ENCODE measurements around the gene ATL2. TPM values are rescaled to one million over a fixed set of nuclear protein-coding genes. Genes with fewer than 3 reads are reported as not detected.

Gene ATL2
- total and polyA plus RNA-seq, 2 of the 8 experiments (the other 6 are each of a cell fraction or from before 2014, with no cell fraction given) = 38.8 to 84.6 TPM

DNA sequence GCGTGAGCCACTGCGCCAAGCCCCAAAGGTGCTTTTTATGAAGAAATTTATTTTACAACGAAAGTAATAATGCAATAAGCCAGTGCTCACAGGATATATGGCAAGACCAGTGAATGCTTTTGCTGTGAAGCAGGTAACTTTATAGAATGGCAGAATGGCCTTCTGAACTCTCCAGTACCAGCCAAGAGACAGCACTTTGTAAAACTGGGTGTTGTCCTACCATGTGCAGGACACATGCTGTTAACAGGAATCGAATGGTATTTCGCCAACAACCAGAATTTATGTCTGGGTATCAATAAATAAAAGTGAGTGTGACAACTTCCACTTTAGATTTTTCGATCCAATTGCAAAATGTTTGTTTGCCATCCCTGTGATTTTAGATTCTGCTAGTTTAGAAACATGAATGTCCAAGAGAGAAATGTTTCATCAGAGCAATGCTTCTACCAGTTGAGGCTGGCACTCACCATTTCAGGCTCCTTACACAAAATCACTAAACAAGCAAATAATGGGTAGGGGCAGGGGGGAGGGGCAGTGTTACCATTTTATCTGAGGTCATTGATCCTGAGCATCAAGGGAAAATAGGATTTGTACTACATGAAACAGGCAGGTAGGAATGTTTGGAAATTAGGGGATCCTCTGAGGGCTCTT is 95.9 kb downstream of the ATL2 start:
- FAIRE-seq = no peak
- H3K23ac ChIP-seq (ENCODE audit: insufficient read length) = no peak overlapping the region

More for the DNA sequence above, 95.9 kb downstream of the ATL2 start:
- Histone ChIP-seq H3K27me3 (replicated peaks in 1 of 4; ENCODE audit: control insufficient read depth in 3 of 4, extremely low read depth in 1 of 4, insufficient read depth in 3 of 4, low read length in 3 of 4) (no peaks in the 10 kb centered on the region), H2BK20ac (ENCODE audit: low read length) (peak overlapping the region; percentile 83; the same call in 1 of the 2 replicates), H3K27ac (ENCODE audit: low read depth, low read length) (no peak overlapping the region), H2BK12ac (ENCODE audit: low read depth, low read length) (no peak overlapping the region), H2BK5ac (ENCODE audit: low read depth, low read length) (no peak overlapping the region), H3K9me3 (ENCODE audit: insufficient read depth in 2 of 2, low read depth in 1 of 2, low read length in 1 of 2) (0 out of 4 replicates have a peak, but pooled peaks cover 0 to 3% of the 10 kb centered on the region in 2 experiments), H3K14ac (ENCODE audit: insufficient read length) (no peak overlapping the region), H2AK5ac (ENCODE audit: low read depth, low read length) (no peak overlapping the region), H3K36me3 (ENCODE audit: control insufficient read depth in 2 of 4, insufficient read depth in 4 of 4, low read length in 3 of 4) (no peaks in the 10 kb centered on the region), H4K5ac (ENCODE audit: insufficient read length, low read depth, low read length) (no peak overlapping the region), H3K4me1 (replicated peaks in 1 of 4; ENCODE audit: control insufficient read depth in 3 of 4, insufficient read depth in 4 of 4, low read length in 3 of 4) (peaks cover 2 to 16% (median 13%) of the 10 kb centered on the region in 4 experiments; a peak in 4 of 7 replicates), H4K20me1 (replicated peaks in 1 of 2; ENCODE audit: control insufficient read depth in 1 of 2, insufficient read depth in 2 of 2, low read length in 2 of 2) (no peaks in the 10 kb centered on the region), H2BK120ac (replicated peaks; ENCODE audit: low read depth, low read length) (no peak overlapping the region), H3K23me2 (ENCODE audit: low read depth, low read length) (no peaks in the 10 kb centered on the region), H3K79me2 (ENCODE audit: control insufficient read depth in 1 of 2, insufficient read depth in 2 of 2, low read length in 2 of 2) (no peaks in the 10 kb centered on the region), H3K9ac (replicated peaks in 1 of 4; ENCODE audit: extremely low read depth in 1 of 4, low read depth in 3 of 4, low read length in 3 of 4) (no peak overlapping the region), H3K56ac (replicated peaks; ENCODE audit: insufficient read length, low read depth, low read length) (no peak overlapping the region), H3K18ac (ENCODE audit: extremely low read depth, low read length) (no peak overlapping the region), H3K4me3 (ENCODE audit: extremely low read depth in 1 of 4, insufficient read depth in 2 of 4, low read depth in 3 of 4, low read length in 4 of 4) (no peak overlapping the region), H3K4ac (replicated peaks; ENCODE audit: insufficient read length, low read depth, low read length) (no peak overlapping the region), H3K79me1 (ENCODE audit: low read depth, low read length) (no peaks in the 10 kb centered on the region), H4K91ac (replicated peaks; ENCODE audit: insufficient read length, low read length) (peak overlapping the region; percentile 68), H4K8ac (ENCODE audit: extremely low read depth, insufficient read depth, low read length) (no peak overlapping the region), H2BK15ac (ENCODE audit: low read length) (no peak overlapping the region), H3K4me2 (ENCODE audit: insufficient read depth in 1 of 2, low read depth in 2 of 2, low read length in 2 of 2) (no peak overlapping the region), H2AFZ (ENCODE audit: low read length) (no peak overlapping the region)
- 90% methylated on average over 6 of the region's 6 CpGs; no CpG with 5 or more reads in 1 of the 2 experiments for WGBS, 2 experiments (ENCODE audit: extremely low coverage in 1 of 2, insufficient coverage in 1 of 2, insufficient read length in 1 of 2, insufficient replicate concordance in 2 of 2, low coverage in 1 of 2, low lambda C conversion rate in 2 of 2, missing lambda C conversion rate in 1 of 2)
- ChIA-PET POLR2A (ENCODE audit: partially characterized antibody) (no interaction called here), CTCF (ENCODE audit: partially characterized antibody) (no interaction called here)
- DNase-seq (ENCODE audit: low read depth in 1 of 2, low spot score in 2 of 2) = no peak
- no peak for TF ChIP-seq SIRT6 (IDR thresholded peaks at IDR 0.05; ENCODE audit: low read length)

All from H1 (cell line).